K562 (cell line): ENCODE data around the gene MGST2. TPM values are rescaled to one million over a fixed set of nuclear protein-coding genes. Genes with fewer than 3 reads are reported as not detected.

Experiments
- CTBP1 ChIP-seq: fragments of 450-650 bp; IDR thresholded peaks from 2 replicates; pipeline ENCODE4 v1.6.1; 2016; ENCODE audit warnings: borderline replicate concordance
- E2F6 ChIP-seq, 2 experiments: IDR thresholded peaks; 2 replicates each; pipeline ENCODE4 v1.6.1; 2011; ENCODE audit warnings: borderline replicate concordance in 1 of 2, control low read depth in 1 of 2, low read depth in 1 of 2, low read length in 1 of 2, mild to moderate bottlenecking in 1 of 2, mixed read lengths in 1 of 2, moderate library complexity in 1 of 2; ENCODE audit not compliant: insufficient read depth in 1 of 2, insufficient read length in 1 of 2, poor library complexity in 1 of 2, severe bottlenecking in 1 of 2; ENCODE audit errors: extremely low read depth in 1 of 2
- ETV1 ChIP-seq: fragments of 450-650 bp; conservative IDR thresholded peaks from 2 replicates; pipeline ENCODE4 v1.6.1; 2016; ENCODE audit warnings: missing genetic modification characterization, control low read depth, low read depth, missing compliant biosample characterization
- JUN ChIP-seq, 2 experiments: sonication (generic) in 1 of 2; formaldehyde crosslinking in 1 of 2; IDR thresholded peaks; 2 replicates each; pipeline versions ENCODE4 v1.6.1 to v1.8.0; 2012 to 2022; ENCODE audit warnings: borderline replicate concordance in 2 of 2, mild to moderate bottlenecking in 2 of 2, improper control_type of control experiment in 1 of 2, low read depth in 1 of 2, low read length in 1 of 2, missing genetic modification reagents in 1 of 2
- KLF1 ChIP-seq: fragments of 450-650 bp; IDR thresholded peaks from 2 replicates; pipeline ENCODE4 v1.6.1; 2016; ENCODE audit warnings: missing genetic modification characterization, missing compliant biosample characterization
- L3MBTL2 ChIP-seq: fragments of 450-650 bp; IDR thresholded peaks from 2 replicates; pipeline ENCODE4 v1.6.1; 2016; ENCODE audit warnings: mild to moderate bottlenecking, moderate library complexity
- MAFG ChIP-seq: fragments of 450-650 bp; conservative IDR thresholded peaks from 2 replicates; pipeline ENCODE4 v1.6.1; 2016; ENCODE audit warnings: missing genetic modification characterization, missing compliant biosample characterization
- MGA ChIP-seq: fragments of 450-650 bp; IDR thresholded peaks from 2 replicates; pipeline ENCODE4 v1.6.1; 2016; ENCODE audit warnings: mild to moderate bottlenecking, moderate library complexity
- TFAP4 ChIP-seq: sonication (generic); formaldehyde crosslinking; IDR thresholded peaks from 2 replicates; pipeline ENCODE4 v1.8.0; 2022; ENCODE audit warnings: missing genetic modification reagents, mild to moderate bottlenecking, moderate library complexity, borderline replicate concordance
- ZNF280B ChIP-seq: fragments of 250-450 bp; sonication (Bioruptor Pico); IDR thresholded peaks from 2 replicates; pipeline ENCODE4 v1.5.1; 2021; ENCODE audit warnings: mild to moderate bottlenecking
- ZNF766 ChIP-seq: fragments of 200-800 bp; sonication (Bioruptor generic); conservative IDR thresholded peaks from 2 replicates; pipeline ENCODE4 v1.6.1; 2016; ENCODE audit warnings: missing genetic modification characterization, missing compliant biosample characterization
- polyA plus RNA-seq, 8 experiments: library from polyadenylated mRNA; depleted of rRNA in 4 of 8; stranded (reverse) in 5 of 8; unstranded in 3 of 8; fragments of >200 nt; fragmentation: Nextera tagmentation in 2 of 8; fragmentation: Illumina TruSeq in 1 of 8; extraction: Ambion mirVana in 2 of 8; extraction: Trizol in 1 of 8; gene quantifications; 2 replicates each; pipeline versions ENCODE4 v1.2.1 to v1.2.3, GENCODE V29; 2011 to 2014; ENCODE audit warnings: inconsistent platforms in 1 of 8, missing spikeins in 1 of 8
- total RNA-seq, 7 experiments: library from RNA; depleted of rRNA in 6 of 7; stranded (reverse); fragments of >200 nt in 6 of 7; fragmentation: Illumina TruSeq in 2 of 7; extraction: Trizol in 2 of 7; gene quantifications; 2 replicates each; pipeline versions ENCODE4 v1.2.1 to v1.2.3, GENCODE V29; 2011 to 2021; ENCODE audit warnings: low replicate concordance in 1 of 7

The MGST2 gene
- total and polyA plus RNA-seq, 9 of the 15 experiments (the other 6 are each of a cell fraction or from before 2014, with no cell fraction given) = 38.7 to 115 (median 84.6) TPM

- TF ChIP-seq MGA (peak; percentile 51), TFAP4 (CRISPR knock-in tag) (no peak), KLF1 (tag) (no peak), JUN (IDR thresholded peaks at IDR 0.05; ENCODE audit: borderline replicate concordance, low read depth, low read length) (0 out of 2 replicates have a peak, but pooled peaks have one; percentile 12), JUN (CRISPR knock-in tag; IDR thresholded peaks at IDR 0.05; ENCODE audit: borderline replicate concordance) (no peak), CTBP1 (peak; percentile 38; the same call in 1 of the 2 replicates), ETV1 (tag) (0 out of 2 replicates have a peak, but pooled peaks have one; percentile 36), E2F6 (IDR thresholded peaks at IDR 0.05; ENCODE audit: borderline replicate concordance in 1 of 2, extremely low read depth in 1 of 2, insufficient read depth in 1 of 2, insufficient read length in 1 of 2, low read depth in 1 of 2, low read length in 1 of 2, poor library complexity in 1 of 2, severe bottlenecking in 1 of 2) (peak; percentile 49 to 52), L3MBTL2 (peak; percentile 84), ZNF766 (CRISPR knock-in tag) (0 out of 2 replicates have a peak, but pooled peaks have one; percentile 24), MAFG (tag) (no peak), ZNF280B (CRISPR knock-in tag) (no peak)
These were observed 75.0 kb downstream of the MGST2 start (continued) for GRCh38 chr4:139740531-139741041.
